ENCODE measurements around the gene GATC.
A peak's percentile ranks its signal among the peaks of the same experiment; 100 is the strongest.

GATC gene

DNA sequence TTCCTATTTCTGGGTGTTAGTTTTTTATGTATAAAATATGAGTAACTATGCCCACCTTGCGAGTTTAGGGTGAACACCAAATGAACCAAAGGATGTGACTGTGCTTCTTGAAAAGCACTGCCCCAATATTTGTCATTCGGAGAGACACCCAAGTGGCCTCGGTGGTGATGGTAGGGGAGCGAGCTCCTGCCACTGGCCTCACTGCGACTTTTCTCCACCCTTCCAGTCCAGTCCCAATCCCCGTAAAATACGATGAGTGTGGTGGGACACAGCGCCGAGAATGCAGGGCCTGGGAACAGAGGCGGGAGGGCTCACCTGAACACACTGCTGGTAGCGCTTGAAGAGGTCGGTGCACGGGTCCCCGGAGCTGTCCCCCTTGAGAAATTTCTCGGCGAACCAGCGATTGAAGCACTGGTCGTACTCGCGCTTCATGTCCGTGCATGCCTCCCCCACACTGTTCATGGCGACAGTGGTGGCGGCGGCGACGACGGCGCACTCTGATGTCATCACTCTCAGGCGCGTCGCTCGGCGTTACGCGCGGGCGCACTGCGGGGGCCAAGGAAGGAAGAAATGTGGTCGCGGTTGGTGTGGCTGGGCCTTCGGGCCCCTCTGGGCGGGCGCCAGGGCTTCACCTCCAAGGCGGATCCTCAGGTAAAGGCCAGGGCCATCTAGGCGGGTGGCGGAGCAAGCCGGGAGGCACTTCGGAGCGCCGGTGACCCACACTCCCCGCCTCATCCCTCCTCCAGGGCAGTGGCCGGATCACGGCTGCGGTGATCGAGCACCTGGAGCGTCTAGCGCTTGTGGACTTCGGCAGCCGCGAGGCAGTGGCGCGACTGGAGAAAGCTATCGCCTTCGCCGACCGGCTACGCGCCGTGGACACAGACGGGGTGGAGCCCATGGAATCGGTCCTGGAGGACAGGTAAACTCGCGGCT is at the start of gene GATC, which contains the start of gene TRIAP1:
TSS of gene GATC (plus strand) at position 534 of the 933 bp plus-strand sequence. CDS start at position 571, 37 bp downstream.
TSS of gene TRIAP1 (minus strand) at position 474 of the 933 bp plus-strand sequence. CDS start at position 462, 12 bp downstream.
- TF ChIP-seq, protein P1, sequence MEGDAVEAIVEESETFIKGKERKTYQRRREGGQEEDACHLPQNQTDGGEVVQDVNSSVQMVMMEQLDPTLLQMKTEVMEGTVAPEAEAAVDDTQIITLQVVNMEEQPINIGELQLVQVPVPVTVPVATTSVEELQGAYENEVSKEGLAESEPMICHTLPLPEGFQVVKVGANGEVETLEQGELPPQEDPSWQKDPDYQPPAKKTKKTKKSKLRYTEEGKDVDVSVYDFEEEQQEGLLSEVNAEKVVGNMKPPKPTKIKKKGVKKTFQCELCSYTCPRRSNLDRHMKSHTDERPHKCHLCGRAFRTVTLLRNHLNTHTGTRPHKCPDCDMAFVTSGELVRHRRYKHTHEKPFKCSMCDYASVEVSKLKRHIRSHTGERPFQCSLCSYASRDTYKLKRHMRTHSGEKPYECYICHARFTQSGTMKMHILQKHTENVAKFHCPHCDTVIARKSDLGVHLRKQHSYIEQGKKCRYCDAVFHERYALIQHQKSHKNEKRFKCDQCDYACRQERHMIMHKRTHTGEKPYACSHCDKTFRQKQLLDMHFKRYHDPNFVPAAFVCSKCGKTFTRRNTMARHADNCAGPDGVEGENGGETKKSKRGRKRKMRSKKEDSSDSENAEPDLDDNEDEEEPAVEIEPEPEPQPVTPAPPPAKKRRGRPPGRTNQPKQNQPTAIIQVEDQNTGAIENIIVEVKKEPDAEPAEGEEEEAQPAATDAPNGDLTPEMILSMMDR (IDR thresholded peaks at IDR 0.05) = no peak
- TF ChIP-seq ZFX (IDR thresholded peaks at IDR 0.05; ENCODE audit: borderline replicate concordance) = no peak
- peak within 1 kb of the TSS; percentile 83 for H3K27ac ChIP-seq

- TF ChIP-seq ZFX (IDR thresholded peaks at IDR 0.05; ENCODE audit: borderline replicate concordance) = no peak
- TF ChIP-seq, protein P1 (IDR thresholded peaks at IDR 0.05) = no peak
- peak overlapping the region; percentile 97 for H3K27ac ChIP-seq
Measured at GRCh38 chr12:120397824-120398540, 48.3 kb upstream of the GATC start.

- TF ChIP-seq, protein P1 (IDR thresholded peaks at IDR 0.05) = no peak
- TF ChIP-seq ZFX (IDR thresholded peaks at IDR 0.05; ENCODE audit: borderline replicate concordance) = no peak
Measured at GRCh38 chr12:120399531-120399930, 46.7 kb upstream of the GATC start.

DNA sequence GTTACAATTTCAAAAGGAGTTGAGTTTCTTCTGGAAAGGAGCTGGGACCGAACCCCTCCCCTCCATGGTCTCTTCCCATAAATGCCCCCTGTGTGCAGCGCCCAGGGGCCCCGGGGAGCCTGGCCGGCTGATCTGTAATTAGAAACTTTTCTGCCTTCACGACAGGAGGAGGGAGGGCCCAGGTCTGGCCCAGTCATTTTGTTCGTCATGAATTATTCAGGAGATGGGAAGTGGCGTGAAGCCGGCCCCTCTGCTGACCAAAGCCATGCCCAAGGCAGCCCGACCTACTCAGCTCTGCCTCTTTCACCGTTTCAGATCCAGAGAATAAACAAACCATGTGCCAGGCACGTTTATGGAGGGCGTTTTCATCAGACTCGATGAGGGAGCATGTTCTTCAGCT is 44.0 kb upstream of the GATC start:
- TF ChIP-seq, protein P1 (IDR thresholded peaks at IDR 0.05) = no peak
- no peak for TF ChIP-seq ZFX (IDR thresholded peaks at IDR 0.05; ENCODE audit: borderline replicate concordance)
- no peak overlapping the region for H3K27ac ChIP-seq

More at GRCh38 chr12:120399531-120399930, 46.7 kb upstream of the GATC start:
- no peak overlapping the region for H3K27ac ChIP-seq

- TF ChIP-seq ZFX (IDR thresholded peaks at IDR 0.05; ENCODE audit: borderline replicate concordance) = no peak
- TF ChIP-seq, protein P1 (IDR thresholded peaks at IDR 0.05) = no peak
- H3K27ac ChIP-seq = no peak overlapping the region
Measured at GRCh38 chr12:120403869-120404268, 42.4 kb upstream of the GATC start.

DNA sequence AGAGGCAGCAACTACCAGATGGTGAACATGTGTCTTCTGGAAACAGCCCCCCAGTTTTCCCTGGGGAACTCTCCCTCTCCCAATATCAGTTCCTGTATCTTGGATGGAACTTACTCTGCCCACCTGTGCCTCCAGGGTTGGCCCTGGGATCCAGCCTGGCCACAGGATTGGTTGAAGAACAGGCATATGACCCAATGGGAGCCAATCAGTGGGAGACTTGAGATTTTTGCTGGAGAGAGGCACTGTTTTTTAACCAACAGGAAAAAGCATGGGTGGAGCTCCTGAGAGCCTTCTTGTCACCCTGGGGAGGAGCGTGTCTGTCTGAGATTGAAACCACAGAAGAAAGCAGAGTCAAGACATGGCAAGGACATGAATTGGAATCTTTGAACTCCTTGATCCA is 42.0 kb upstream of the GATC start:
- TF ChIP-seq ZFX (IDR thresholded peaks at IDR 0.05; ENCODE audit: borderline replicate concordance) = no peak
- no peak overlapping the region for H3K27ac ChIP-seq

GRCh38 chr12:120406069-120406468 is 40.2 kb upstream of the GATC start:
- TF ChIP-seq, protein P1 (IDR thresholded peaks at IDR 0.05) = no peak
- no peak for TF ChIP-seq ZFX (IDR thresholded peaks at IDR 0.05; ENCODE audit: borderline replicate concordance)

More at GRCh38 chr12:120406069-120406468, 40.2 kb upstream of the GATC start:
- no peak overlapping the region for H3K27ac ChIP-seq

Data from 22Rv1 (cell line).